Stimulated activated CD4-positive, alpha-beta T cell treated with anti-CD3 and anti-CD28 coated beads, Interleukin-4, amount 100 ng/mL, for 48 hours (primary cell): ENCODE data around the gene EXT2.

ENCODE experiments used
- DNase-seq, 2 donors: peaks; one replicate each; pipeline ENCODE4 v3.0.0-alpha.2; 2020; ENCODE audit warnings: low read depth in 2 of 2

EXT2 gene

DNA sequence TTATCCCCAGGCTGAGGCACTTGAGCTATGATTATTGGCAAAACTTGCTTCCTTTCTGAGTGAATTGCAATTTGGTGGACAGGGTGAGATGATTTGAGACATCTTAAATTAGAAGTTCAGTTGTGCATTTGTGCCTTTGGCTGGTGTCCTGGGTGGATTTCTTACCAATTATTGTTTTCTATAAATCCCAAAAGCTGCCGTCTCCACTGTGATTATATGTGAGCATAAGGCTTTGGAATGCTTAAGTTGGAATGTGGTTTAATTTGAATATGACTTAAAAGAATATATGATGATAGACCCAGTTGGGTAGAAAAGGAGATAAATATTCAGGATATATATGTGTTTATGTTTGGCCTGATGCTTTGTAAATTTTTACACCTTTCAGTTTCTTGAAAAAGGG lies 70.0 kb downstream of the EXT2 start:
- no peak for DNase-seq

DNA sequence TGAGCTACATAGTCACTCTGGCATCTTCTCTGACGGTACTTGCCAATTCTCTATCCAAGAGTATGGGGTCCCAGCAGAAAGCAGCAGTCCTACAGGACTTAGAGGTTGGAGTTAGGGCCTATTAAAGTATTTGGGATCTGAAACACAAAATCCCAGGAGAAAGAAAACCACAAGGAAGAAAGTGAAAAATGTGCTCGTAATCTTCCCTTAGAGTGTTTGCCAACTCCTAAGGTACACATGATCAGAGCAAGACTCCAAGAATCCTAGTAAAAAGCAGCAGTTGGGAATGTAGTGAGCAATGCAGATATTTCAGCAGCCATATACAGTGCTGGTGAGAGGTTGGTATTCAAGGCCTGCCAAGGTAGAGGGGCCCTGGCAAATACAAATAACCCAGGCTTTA lies 71.6 kb downstream of the EXT2 start:
- no peak for DNase-seq

DNA sequence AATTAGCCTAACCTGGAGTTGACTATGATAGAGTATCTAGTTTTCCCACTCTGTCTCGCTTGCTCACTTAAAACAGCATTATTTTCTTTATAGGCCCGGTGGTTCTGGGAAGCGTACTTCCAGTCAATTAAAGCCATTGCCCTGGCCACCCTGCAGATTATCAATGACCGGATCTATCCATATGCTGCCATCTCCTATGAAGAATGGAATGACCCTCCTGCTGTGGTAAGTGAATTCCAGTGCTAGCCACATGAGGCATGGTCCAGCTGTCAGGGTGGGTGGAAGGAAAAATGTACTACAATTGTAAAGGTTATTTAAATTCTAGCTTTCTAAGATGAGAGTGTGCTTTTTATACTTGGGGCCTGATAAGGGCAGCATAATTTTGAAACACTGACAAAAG lies 76.0 kb downstream of the EXT2 start:
- no peak for DNase-seq

DNA sequence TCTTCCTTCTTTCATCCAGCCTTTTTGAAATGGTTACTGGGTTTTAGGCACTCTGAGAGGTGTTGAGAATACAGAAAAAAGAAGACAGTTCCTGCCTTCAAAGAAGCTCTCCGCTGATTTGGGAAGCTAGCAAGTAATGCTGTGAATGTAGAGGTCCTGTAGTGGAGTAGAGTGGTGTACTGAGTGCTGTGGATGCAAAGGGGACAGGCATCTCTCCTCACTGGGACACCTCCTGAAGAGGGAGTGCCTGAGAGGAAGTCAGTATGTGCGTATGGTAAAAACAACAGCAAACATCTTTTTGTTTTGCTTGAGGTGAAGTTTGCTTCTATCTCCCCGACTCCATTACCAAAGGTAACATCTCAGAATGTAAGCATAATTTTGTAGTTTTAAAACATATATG lies 77.5 kb downstream of the EXT2 start:
- DNase-seq = no peak

DNA sequence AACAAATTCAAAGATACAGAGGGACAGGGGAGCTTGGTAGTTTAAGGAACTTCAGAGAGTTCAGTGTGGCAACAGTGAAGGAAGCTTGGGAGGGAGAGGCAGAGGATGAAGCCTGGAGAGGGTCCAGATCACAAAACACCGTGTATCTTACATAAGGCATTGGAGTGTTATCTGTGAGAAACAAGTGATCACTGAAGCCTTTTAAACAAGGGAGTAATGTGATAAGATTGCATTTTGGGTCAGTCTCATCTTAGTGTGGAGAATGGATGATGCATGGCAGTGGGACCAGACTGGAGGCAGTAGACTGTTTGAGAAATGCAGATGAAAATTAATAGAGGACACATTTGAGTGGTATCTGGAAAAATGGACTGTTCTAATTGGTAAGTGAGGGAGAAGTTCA lies 79.4 kb downstream of the EXT2 start:
- no peak for DNase-seq

DNA sequence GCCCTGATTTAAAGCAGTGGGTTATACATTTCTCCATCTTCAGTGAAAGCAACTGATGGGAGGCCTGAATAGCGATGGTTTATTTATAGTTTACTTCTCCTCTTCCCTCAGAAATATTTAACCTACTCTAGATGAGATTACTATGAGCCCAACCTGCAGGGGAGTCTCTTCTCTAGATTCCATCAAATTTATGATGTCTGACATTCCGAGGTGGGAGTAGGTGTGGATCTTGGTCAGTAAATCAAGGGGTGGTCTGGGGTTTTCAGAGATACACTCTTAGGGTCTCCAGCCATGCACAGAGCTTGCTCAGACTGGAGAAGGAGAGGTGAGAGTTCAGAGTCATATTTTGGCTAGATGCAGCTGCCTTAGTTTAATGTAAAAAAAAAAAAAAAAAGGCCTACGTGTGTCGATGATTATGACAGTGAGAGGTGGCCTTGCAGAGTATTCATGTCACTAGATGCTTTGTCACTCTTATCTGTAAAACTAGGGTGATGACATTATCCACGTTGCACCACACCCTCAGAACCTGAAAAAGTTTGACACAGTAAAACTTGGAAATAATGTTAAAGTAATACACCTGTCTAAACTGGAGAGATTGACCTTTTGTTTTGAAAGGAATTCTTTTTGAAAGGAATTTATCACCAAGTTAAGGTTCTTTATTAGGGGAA lies 81.2 kb downstream of the EXT2 start:
- no peak for DNase-seq

DNA sequence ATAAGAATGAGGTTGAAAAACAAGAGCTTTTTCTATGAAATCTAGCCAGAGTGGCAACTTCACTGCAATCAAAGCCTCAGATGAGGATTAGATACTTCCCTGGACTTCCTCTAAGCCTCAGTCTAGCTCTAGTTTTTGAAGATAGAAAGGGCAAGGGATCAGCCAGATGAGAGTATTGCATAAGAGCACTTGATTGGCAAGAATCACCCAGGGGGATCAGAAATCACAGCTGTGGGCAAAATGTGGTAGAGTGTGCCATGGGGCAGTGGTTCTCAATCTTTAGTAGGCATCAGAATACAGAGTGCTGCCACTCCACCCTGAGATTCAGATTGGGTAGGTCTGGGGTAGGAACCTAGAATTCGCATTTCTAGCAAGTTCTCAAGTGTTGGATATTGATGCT lies 82.4 kb downstream of the EXT2 start:
- DNase-seq = no peak

DNA sequence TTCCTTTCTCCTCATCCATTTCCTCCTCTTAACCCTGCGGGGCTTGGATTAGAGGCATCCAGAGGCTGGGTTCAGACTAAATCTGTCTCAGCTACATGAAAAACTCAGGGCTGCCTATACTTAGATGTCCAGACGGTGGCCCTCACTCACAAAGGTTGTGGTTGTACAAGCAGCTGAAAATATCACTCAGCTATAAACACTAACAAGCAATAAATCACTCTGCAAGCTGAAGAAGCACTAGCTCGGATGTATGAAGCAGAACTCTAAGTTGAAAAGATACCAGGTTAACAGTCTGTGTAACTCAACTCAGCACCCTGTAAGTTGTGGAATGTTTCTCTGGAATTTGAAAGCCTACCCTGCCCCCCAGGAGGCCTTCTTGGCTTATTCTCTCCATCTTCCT lies 82.9 kb downstream of the EXT2 start:
- no peak for DNase-seq

DNA sequence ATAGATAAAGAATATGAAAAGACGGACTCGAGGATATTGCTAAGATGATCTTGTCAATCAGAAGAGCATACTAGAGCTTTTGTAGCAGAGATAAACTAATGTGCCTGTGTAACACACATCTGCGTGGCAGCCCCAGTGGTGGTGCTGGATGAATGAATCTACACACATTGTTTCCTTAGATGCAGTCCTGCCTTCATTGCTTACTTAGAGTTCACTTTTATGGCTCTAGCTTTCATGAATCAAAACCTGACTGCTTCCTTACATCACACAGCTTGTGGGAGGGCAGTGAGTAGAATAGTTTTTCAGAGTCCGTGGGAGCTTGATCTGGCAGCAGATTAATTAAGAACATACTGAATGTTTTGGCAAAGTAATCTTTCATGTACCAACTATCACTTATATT lies 83.7 kb downstream of the EXT2 start:
- DNase-seq = no peak

DNA sequence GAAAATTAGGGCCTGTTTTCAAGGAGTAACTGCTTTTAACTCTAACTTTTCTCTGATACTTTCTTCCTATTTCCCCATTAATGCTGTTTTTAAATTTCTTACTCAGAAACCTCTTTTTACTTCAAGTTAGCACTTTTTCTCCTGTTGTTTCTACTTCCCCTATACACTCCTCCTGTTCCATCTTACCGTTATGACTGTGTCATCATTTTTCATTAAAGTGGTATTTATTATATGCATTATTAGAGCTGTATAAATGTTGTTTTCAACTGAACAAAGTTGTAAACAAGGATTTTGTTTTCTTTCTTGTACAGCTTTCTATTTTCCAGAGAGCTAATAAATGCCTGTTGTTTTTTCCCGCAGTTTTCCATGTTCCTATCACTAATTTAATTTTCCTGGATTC lies 84.6 kb downstream of the EXT2 start:
- no peak for DNase-seq

DNA sequence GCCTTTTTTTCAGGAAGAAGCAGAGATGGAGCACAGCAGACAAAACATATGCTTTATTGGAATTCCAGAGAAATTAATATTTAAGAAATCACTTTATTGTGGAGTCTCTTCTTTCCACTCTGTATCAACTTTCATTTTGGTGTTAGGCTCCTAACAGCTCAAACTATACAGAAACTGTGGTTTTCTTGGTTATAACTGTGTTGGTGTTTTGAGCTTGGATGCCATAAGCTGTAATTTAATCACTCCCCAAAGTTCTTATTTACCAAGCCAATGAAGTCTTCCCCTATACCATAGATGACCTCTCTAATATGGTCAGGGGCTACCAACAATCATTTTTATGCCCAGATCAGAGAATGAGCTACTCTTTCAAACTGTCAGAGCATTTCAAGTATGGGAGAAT lies 90.0 kb downstream of the EXT2 start:
- DNase-seq = no peak

DNA sequence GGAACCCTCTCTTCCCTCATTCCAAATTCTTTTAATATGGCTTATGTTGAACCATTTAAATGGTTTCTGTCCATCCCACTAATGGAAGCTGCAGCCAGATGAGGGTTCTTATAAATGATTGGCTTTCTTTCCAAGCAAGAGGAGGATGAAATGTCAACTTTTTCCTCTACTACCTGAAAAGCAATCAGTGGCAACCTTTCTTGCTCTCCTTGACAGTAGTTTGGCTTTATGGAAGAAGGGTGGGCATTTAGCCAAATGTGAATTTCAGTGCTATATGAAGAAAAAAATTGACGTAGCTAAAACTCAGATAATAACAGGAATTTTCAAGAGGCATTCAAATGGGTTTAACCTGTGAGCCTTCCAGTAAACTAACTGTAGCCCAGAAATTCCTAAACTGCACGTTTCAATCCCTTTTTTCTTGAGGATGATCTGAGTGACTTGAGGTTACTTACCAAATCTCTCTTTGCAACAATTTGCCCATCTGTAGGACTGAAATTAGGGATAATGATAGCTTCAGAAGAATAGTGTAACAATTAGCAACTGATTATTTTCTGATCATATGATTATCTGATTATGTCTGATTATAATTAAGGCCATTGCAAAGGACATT lies 90.9 kb downstream of the EXT2 start:
- no peak for DNase-seq

DNA sequence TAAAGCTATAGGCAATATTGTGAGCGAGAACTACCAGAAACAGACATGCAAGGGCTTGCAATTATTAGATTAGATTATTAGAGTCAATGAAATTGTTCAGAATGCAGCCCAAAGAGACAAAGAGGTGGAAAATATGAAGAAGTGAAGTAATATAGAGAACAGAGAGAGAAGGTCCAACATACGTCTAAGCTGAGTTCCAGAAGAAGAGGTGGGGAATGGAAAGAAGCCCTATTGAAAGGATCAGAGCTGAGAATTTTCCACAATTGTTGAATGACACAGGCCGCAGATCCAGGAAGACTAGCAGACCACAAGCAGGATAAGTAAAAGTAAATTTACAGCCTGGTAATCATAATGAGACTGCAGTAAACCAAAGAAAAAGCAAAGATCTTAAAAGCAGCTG lies 93.2 kb downstream of the EXT2 start:
- DNase-seq = no peak

DNA sequence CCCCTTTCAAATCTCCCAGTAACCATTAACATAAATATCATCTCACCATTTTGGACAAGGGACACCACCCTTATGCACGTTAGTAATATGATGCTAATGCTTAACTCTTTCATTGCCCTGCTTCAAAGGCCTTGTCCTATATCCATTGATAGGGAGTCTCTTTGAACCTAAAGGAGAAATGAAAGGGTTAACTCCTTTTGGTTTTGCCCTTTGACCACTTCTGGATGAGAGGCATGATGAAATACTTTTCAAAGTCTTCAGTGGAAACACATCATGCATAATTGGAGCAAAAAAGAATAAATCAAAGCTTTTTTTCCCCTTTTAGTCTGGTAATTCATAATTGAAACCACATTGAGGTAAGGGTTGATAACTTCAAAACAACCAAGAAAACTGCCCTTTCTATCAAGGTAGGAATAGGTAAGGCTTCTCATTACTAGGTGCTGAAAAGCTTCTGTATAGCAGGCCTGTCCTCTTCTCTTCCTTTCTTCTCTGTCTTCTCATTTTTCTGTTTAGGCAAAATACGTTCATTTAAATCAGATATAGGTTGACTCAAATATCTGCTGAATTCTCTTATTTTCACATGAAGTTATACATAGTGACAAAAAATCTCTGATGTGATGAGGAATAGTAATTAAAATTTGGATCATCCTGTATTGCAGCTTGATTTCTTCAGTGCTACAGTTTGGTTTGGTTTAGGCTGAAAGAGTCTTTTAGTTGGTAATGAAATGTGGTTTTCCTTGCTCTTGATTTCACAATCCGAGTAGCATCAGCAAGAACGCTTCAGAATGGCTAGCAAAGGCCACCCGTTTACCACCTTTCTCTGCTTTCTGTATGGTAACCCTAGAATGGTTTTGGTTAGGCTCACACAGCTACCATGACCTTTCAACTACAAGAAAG lies 94.8 kb downstream of the EXT2 start:
- DNase-seq = no peak

DNA sequence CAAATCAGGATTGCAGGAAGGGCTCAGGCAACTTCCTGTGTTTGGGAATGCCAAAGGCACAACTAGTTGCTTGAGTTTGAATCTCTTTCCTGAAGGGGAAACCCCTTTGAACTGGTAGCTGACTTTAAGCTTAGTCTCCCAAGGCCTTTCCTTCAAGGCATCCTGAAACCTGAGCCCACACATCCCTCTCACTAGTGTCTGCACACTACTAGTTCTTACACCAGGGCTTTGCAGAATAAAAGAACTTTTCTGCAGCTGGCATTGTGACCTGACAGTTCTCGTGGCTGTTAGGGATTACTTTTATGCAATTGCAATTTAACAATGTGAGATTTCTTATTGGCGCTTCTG lies 95.4 kb downstream of the EXT2 start:
- no peak for DNase-seq

DNA sequence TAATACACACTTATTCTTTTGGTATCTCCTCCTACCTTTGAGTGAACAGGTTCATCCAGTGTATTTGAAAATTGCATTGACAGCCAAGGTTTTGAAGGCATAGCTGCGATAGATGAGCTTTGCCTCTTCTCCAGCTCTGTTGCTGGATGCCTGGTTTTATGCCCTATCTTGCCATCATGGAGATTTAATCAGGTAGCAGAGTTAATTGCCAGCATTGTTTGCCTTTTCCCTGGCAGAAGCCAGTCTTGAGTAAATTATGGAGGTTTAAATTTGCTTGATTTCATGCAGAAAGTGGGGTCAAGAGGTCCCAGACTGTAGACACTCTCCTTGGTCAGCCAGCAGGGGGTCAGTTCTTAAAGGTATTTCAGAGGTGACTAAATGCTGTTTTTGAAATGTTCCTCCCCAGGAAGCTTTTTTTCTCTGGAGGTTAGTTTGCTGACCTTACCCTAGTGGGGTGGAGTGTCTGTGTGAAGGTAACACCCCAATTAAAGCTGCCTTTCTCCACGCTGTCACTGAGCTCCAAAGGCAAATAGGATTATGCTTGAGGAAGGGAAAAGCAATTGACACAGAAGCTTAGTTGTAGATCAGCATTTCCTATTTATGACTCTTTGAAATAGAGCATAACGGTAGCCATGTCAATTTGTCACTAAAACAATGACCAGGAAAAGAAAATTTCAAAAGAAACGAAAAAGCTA lies 96.0 kb downstream of the EXT2 start:
- DNase-seq = no peak

DNA sequence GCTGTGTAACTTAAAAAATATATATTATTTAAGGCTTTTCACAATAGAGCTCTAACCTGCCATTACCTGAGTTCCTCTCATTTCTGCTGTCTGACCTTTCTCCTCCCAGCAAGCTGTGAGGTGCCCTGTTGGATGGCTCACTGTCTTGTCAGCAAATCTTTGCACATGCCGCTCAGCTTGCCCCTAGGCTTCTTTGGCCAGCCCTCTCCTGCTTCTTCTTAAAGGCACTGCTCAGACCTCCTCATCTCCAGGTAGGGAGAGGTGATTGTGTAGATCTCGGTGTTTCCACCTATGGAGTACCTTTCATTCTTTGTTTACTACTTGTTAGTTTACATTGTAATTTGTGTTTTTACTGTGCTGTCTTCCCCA lies 96.5 kb downstream of the EXT2 start:
- DNase-seq = no peak

DNA sequence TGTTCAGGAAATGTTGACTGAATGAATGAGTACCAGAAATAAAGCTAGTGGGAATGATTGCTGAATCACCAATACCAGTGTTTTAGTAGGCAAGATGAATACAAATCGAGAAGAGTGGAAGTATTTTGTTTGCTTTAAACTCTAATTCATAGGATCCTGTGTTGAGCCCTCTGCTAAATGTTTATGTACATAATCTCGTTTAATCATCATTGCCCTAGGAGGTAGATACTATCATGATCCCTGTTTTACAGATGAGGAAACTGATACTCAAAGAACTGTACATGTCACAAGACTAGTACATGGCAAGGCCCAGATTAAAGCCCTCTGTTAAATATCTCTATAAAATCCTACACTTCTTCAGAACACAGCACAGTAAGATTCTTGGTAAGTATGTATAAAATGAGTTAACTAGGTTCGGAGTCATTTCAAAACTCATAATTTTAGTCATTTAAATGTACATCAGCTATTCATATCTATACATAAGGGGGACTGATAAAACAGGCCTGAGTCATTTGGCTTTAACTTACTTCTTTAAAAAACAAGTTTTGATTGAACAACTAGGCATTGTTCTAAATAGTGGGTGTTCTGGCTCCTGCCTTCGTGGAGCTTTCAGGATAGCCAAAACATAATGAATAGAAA lies 97.1 kb downstream of the EXT2 start:
- no peak for DNase-seq

DNA sequence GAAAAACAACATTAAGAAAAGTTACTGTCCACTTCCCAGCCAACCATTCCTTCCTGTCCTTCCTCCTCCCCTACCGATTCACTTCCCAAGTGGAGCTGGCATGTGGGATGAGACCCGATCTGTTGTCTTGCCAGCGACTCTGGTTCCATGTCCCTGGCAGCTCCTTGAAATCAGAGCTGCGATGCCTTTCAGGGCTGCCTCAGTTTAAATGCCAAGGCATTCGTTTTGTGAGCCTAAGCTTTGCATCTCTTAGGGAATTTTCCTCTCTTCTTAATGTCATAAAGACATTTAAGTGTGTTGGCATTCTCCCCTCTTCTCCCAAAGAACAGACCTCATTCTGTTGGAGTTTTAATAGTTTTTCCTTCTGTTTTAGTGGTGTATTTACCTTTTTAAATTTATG lies 98.4 kb downstream of the EXT2 start:
- DNase-seq = no peak

DNA sequence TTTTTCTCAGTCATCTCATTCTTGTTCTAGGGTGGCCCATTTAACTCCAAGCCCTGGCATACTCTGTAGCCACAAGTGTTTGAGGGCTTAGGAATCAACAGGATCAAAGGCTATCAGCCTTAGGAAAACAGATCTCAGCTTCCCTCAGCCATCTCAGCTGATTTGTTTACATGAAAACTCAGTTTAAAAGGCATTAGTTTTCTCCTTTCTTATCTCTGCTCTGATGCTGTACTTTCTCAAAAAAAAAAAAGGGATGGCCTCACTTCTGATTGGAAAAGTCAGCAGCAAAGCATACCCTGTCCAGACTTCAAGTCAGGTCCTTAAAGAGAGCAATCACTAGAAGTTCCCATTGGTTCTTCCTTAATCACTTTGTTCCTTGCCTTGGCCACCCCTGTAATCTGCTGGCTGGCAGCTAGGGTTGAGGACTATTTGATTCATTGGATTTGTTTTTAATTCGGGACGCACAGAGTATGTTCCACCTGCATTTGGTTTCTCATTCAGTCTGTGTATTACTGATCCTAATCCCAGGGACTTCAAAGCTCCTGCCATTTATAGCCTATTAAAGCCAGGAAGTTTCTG lies 102.8 kb downstream of the EXT2 start:
- DNase-seq = no peak

DNA sequence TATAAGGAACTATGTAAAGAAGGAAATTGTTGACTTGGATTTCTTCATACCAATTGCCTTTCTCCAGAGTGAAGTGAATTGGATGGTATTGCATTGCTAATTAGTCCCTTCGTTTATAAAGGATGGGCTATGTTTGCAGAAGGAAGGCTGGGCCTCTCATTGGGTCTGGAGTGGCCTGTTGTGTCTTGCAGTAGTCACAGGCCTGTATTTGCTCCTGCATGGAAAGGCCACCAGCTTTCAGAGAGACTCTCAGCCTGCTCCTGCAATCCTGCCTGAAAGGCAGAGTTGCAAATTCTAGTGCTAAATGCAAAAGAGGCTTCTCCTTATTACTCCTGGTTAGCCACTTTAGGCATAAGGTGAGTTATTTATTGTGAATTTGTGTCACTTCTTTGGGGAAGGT lies 103.8 kb downstream of the EXT2 start:
- DNase-seq = no peak

DNA sequence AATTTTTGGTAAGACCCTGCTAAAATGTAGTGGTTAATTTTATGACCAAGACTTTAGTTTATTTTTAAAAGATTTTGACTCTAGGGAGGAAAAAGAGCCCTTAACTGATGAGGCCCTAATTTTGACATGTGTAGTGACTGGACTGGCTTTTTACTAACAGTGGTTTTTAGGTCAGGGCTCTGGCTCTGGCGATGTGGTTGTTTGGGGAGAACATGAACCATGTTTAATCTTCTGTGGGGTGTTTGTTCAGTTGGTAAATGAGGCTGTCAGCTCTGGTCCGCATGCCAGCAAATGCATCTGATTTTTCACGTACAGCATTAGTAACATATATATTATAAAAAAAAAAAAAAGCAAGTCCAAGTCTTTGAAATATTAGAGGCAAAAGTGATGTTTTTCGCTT lies 104.3 kb downstream of the EXT2 start:
- no peak for DNase-seq
